Adrenal gland (tissue), 12 donors: ENCODE measurements around the gene STEAP3. TPM values are rescaled to one million over a fixed set of nuclear protein-coding genes. Genes with fewer than 3 reads are reported as not detected.

Experiments used
- DNase-seq, 7 donors: peaks; one replicate each; pipeline ENCODE4 v3.0.0-alpha.2; 2019 to 2020
- H3K27ac ChIP-seq, 5 donors: fragments of 200-600 bp; sonication (generic) in 4 of 5; 1 replicate in 3 of 5; 2 replicates in 2 of 5; pipeline versions ENCODE4 v1.5.1 to v1.8.0; 2016 to 2020; ENCODE audit warnings: mild to moderate bottlenecking in 1 of 5
- H3K27me3 ChIP-seq: fragments of 200-600 bp; 2 replicates; pipeline ENCODE4 v1.8.0; 2021
- H3K36me3 ChIP-seq, 2 donors: fragments of 200-600 bp; replicated peaks in 1 of 2; 1 replicate in 1 of 2; 2 replicates in 1 of 2; pipeline versions ENCODE4 v1.5.1 to v1.8.0; 2018 to 2022
- H3K4me1 ChIP-seq, 2 donors: fragments of 200-600 bp; replicated peaks in 1 of 2; 1 replicate in 1 of 2; 2 replicates in 1 of 2; pipeline versions ENCODE4 v1.5.1 to v1.8.0; 2018 to 2021
- H3K4me3 ChIP-seq, 4 donors: fragments of 200-600 bp; sonication (generic) in 3 of 4; one replicate each; pipeline ENCODE4 v1.5.1; 2016 to 2018
- H3K9me3 ChIP-seq, 3 donors: fragments of 200-600 bp; sonication (generic) in 1 of 3; replicated peaks in 1 of 3; 1 replicate in 2 of 3; 2 replicates in 1 of 3; pipeline versions ENCODE4 v1.5.1 to v1.8.0; 2016 to 2021
- POLR2A ChIP-seq, 2 donors: fragments of 450-650 bp; IDR thresholded peaks; one replicate each; pipeline ENCODE4 v1.6.1; 2017; ENCODE audit warnings: antibody characterized with exemption in 2 of 2, mild to moderate bottlenecking in 2 of 2, moderate library complexity in 1 of 2
- WGBS, 4 donors: extraction: QIAGEN DNeasy Blood & Tissue Kit in 2 of 4; methylation state at CpG; one replicate each; pipeline versions ENCODE4 v1.1.5 to v1.1.7; 2013 to 2017; 5-methylcytosine and 5-hydroxymethylcytosine counted together
- intact Hi-C, 2 donors: fragments of 100-400 bp; cut with DNase I; formaldehyde crosslinking; loops; one replicate each; pipeline versions ENCODE4 v1.14.1 to v1.15.0; 2022 to 2023
- polyA plus RNA-seq, 3 donors: library from polyadenylated mRNA; stranded (reverse); fragments of 200-250 nt in 2 of 3; fragments of 350-450 nt in 1 of 3; fragmentation: Illumina TruSeq in 1 of 3; extraction: RNeasy Lipid Tissue Mini Kit (QIAGEN cat#74804) in 1 of 3; gene quantifications; one replicate each; pipeline ENCODE4 v1.2.3, GENCODE V29; 2013 to 2014
- total RNA-seq, 9 donors: library from RNA; depleted of rRNA in 4 of 9; stranded (reverse); fragments of >200 nt in 4 of 9; fragments of 120-200 nt in 1 of 9; fragmentation: NEBNext Ultra II Directional in 1 of 9; extraction: Animal tissue kit (Norgen Biotek cat#: 25700) in 1 of 9; gene quantifications; one replicate each; pipeline versions ENCODE4 v1.1.0 to v1.2.4, GENCODE V29; 2013 to 2023
- TF ChIP-seq, protein P1 (sequence below), 6 experiments: fragments of 450-650 bp in 4 of 6; fragments of 200-600 bp in 2 of 6; sonication (generic) in 1 of 6; IDR thresholded peaks; 1 replicate in 5 of 6; 2 replicates in 1 of 6; pipeline versions ENCODE4 v1.5.1 to v1.8.0; 2016 to 2021; ENCODE audit warnings: antibody characterized with exemption in 6 of 6, mild to moderate bottlenecking in 2 of 6, moderate library complexity in 1 of 6
- donor health status: healthy with polysubstance abuse.
- donor health status: Bipolar disorder and iron deficiency.
- donor health status: DM: yes; HTN: yes; CAD: no.
- donor health status: DM: no; HTN: no; CAD: no.
- donor health status: DM: no; HTN: no; CAD: no.
- donor health status: DM: yes; HTN: yes; CAD: no.

STEAP3 gene
- total and polyA plus RNA-seq, 12 donors = 1.3 to 48.2 (median 6.9) TPM

DNA sequence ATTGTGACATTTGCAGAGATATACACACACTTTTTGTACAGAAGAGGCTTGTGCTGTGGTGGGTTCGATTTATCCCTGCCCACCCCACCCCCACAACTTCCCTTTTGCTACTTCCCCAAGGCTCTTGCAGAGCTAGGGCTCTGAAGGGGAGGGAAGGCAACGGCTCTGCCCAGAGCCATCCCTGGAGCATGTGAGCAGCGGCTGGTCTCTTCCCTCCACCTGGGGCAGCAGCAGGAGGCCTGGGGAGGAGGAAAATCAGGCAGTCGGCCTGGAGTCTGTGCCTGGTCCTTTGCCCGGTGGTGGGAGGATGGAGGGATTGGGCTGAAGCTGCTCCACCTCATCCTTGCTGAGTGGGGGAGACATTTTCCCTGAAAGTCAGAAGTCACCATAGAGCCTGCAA, 40.0 kb downstream of the STEAP3 start:
- intact Hi-C loops = loop anchor here in 1 of 2 donors (10.0 kb wide), 1 partner anchor 239 kb away; no protein-coding TSS in a partner anchor
- no peaks in the 10 kb centered on the region for H3K27me3 ChIP-seq

DNA sequence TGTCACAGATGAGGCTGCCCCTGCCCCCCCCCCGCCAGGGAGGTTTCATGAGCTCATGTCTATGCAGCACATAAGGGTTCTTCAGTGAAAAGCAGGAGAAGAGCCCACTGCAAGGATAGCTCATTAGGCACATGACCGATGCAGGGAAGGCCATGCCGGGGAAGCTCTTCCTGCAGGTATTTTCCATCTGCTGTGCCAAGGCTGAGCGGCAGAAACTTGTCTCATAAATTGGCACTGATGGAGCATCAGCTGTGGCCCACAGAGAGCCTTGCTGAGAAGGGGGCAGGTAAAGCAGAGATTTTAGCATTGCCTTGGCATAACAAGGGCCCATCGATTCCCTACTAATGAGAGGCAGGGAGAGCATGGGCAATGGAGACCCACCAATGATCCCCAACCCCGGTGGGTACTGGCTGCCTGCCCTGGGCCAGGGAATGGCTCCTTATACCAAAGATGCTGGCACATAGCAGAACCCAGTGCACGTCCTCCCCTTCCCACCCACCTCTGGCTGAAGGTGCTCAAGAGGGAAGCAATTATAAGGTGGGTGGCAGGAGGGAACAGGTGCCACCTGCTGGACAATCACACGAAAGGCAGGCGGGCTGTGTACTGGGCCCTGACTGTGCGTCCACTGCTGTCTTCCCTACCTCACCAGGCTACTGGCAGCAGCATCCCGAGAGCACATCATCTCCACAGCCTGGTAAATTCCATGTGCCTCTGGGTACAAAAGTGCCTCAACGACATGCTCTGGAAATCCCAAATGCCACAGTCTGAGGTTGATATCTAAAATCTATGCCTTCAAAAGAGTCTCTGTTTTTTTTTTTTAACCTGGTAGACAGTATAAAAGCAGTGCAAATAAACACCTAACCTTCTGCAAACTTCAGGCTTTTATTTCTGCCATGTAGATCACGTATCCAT, 41.4 kb downstream of the STEAP3 start:
- Histone ChIP-seq H3K27ac (no peak overlapping the region), H3K4me3 (no peak overlapping the region), H3K4me1 (no peaks in the 10 kb centered on the region), H3K9me3 (peaks cover 0 to 7% (median 0%) of the 10 kb centered on the region in 3 donors), H3K36me3 (no peaks in the 10 kb centered on the region), H3K27me3 (no peaks in the 10 kb centered on the region)
- WGBS, 4 donors = 44 to 65% (median 56%) methylated on average over 6 to 13 of the region's 13 CpGs
- intact Hi-C loops = loop anchor here in 1 of 2 donors (10.0 kb wide), 1 partner anchor 240 kb away; no protein-coding TSS in a partner anchor
- TF ChIP-seq, protein P1, sequence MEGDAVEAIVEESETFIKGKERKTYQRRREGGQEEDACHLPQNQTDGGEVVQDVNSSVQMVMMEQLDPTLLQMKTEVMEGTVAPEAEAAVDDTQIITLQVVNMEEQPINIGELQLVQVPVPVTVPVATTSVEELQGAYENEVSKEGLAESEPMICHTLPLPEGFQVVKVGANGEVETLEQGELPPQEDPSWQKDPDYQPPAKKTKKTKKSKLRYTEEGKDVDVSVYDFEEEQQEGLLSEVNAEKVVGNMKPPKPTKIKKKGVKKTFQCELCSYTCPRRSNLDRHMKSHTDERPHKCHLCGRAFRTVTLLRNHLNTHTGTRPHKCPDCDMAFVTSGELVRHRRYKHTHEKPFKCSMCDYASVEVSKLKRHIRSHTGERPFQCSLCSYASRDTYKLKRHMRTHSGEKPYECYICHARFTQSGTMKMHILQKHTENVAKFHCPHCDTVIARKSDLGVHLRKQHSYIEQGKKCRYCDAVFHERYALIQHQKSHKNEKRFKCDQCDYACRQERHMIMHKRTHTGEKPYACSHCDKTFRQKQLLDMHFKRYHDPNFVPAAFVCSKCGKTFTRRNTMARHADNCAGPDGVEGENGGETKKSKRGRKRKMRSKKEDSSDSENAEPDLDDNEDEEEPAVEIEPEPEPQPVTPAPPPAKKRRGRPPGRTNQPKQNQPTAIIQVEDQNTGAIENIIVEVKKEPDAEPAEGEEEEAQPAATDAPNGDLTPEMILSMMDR (IDR thresholded peaks at IDR 0.05) = peak; percentile 60 to 82 (median 74)
- TF ChIP-seq POLR2A (IDR thresholded peaks at IDR 0.05) = no peak
- peak in 6 of 7 donors; percentile 42 to 86 (median 62) for DNase-seq

More for the DNA sequence above, 40.0 kb downstream of the STEAP3 start:
- peaks cover 0 to 2% (median 0%) of the 10 kb centered on the region in 3 donors for H3K9me3 ChIP-seq
- DNase-seq = peak in 3 of 7 donors; percentile 22 to 49 (median 46)
- TF ChIP-seq, protein P1 (IDR thresholded peaks at IDR 0.05) = no peak
- no peak for TF ChIP-seq POLR2A (IDR thresholded peaks at IDR 0.05)
- no peak overlapping the region for H3K27ac ChIP-seq
- no peaks in the 10 kb centered on the region for H3K4me1 ChIP-seq
- H3K4me3 ChIP-seq = no peak overlapping the region
- no peaks in the 10 kb centered on the region for H3K36me3 ChIP-seq
- 58 to 63% (median 62%) methylated on average over 4 to 5 of the region's 5 CpGs for WGBS, 4 donors

DNA sequence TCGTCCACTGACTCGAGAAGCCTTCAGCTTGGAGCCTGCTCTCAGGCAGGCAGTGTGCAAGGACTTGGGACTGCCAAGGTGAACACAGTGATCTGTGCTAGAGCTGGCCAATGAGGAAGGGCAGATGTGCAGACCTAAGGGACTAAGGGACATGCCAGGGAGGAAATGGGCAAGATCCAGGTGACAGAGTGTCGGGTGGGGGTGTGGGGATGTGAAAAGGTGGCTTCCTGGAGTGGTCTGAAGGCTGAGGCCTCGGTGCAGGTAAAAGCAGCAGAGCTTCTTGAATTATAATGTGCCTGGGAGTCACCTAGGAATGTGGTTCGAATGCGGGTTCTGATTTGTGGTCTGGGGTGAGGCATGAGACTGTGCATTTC, 42.0 kb downstream of the STEAP3 start:
- H3K27me3 ChIP-seq = no peaks in the 10 kb centered on the region
- no peak for DNase-seq
- H3K36me3 ChIP-seq = no peaks in the 10 kb centered on the region
- no peak overlapping the region for H3K27ac ChIP-seq
- 74 to 90% (median 78%) methylated on average over 5 to 6 of the region's 6 CpGs for WGBS, 4 donors
- peaks cover 0 to 7% (median 0%) of the 10 kb centered on the region in 3 donors for H3K9me3 ChIP-seq
- TF ChIP-seq, protein P1 (IDR thresholded peaks at IDR 0.05) = no peak
- TF ChIP-seq POLR2A (IDR thresholded peaks at IDR 0.05) = no peak
- no peak overlapping the region for H3K4me3 ChIP-seq
- H3K4me1 ChIP-seq = no peaks in the 10 kb centered on the region
- intact Hi-C loops = loop anchor here in 1 of 2 donors (10.0 kb wide), 1 partner anchor 241 kb away; no protein-coding TSS in a partner anchor

DNA sequence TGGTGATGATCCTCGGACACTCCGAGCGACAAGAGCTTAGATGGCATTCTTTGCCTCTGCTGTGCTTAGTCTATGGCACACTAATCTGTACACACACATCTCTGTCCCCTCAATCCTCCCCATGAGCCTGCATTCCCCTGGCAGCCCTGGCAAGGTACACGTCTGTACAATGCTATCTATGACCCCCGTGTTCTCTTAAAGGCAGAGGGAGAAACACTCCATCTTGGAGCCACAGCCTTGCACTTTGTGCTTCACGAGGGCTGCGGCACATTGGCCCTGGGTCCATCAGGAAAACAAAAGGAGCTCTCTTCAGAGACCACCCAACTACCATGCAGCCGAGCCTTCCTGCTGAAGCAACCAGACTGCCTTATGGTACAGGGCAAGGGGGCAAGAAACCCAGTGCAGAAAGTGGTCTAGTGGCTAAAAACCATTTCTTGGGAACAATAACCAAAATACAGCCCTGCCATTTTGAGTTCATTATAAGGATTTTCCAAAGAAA, 42.5 kb downstream of the STEAP3 start:
- intact Hi-C loops = loop anchor here in 1 of 2 donors (10.0 kb wide), 1 partner anchor 241 kb away; no protein-coding TSS in a partner anchor
- 84 to 90% (median 88%) methylated on average over 8 of the region's 8 CpGs for WGBS, 4 donors

More for the DNA sequence above, 42.5 kb downstream of the STEAP3 start:
- TF ChIP-seq, protein P1 (IDR thresholded peaks at IDR 0.05) = no peak
- no peak for TF ChIP-seq POLR2A (IDR thresholded peaks at IDR 0.05)
- H3K4me3 ChIP-seq = no peak overlapping the region
- DNase-seq = no peak
- H3K36me3 ChIP-seq = no peaks in the 10 kb centered on the region
- no peak overlapping the region for H3K27ac ChIP-seq
- no peaks in the 10 kb centered on the region for H3K4me1 ChIP-seq
- H3K27me3 ChIP-seq = no peaks in the 10 kb centered on the region
- H3K9me3 ChIP-seq = peaks cover 0 to 7% (median 0%) of the 10 kb centered on the region in 3 donors
